HepG2 (cell line): ENCODE measurements around the gene NDUFS5. TPM values are rescaled to one million over a fixed set of nuclear protein-coding genes. Genes with fewer than 3 reads are reported as not detected.

Experiments
- ATAC-seq: fragments of 200-7000 bp; cut with Tn5 transposase; 3 replicates; pipeline ENCODE4 v1.9.1; 2020; ENCODE audit warnings: mild to moderate bottlenecking, moderate library complexity
- BruUV-seq: library from RNA; stranded (reverse); fragments of 400-500 nt; replicated peaks from 2 replicates; lab custom pipeline; 2021; lab: Mats Ljungman, UMichigan
- CTCF ChIA-PET: fragments of 300-600 bp; formaldehyde crosslinking; extraction: SDS; loops from one replicate; lab custom pipeline; 2021; ENCODE audit warnings: low total read pairs, inconsistent platforms, low intra/inter-chr PET ratio; lab: Yijun Ruan, JAX
- POLR2A ChIA-PET: fragments of 350-600 bp; sonication (Branson Sonifier 250); formaldehyde crosslinking; loops from one replicate; lab custom pipeline; 2020; ENCODE audit warnings: antibody characterized with exemption, inconsistent platforms; lab: Yijun Ruan, JAX
- DNase-seq: peaks from one replicate; pipeline ENCODE4 v3.0.0-alpha.2; 2015; ENCODE audit warnings: low spot score
- FAIRE-seq: peaks from 3 replicates; lab custom pipeline; 2011; peaks lifted over from hg19 to GRCh38; lab: Jason Lieb, UNC
- H2AFZ ChIP-seq: one replicate; pipeline ENCODE4 v1.6.1; 2011; ENCODE audit warnings: low read length, inconsistent platforms
- H3K27ac ChIP-seq: fragments of 300-600 bp; 3 replicates; pipeline ENCODE4 v1.8.0; 2011; ENCODE audit warnings: mixed run types, mild to moderate bottlenecking, mixed read lengths, low read length, inconsistent platforms; ENCODE audit not compliant: insufficient read depth; ENCODE audit errors: extremely low read length
- H3K27me3 ChIP-seq, 2 experiments: fragments of 200-600 bp in 1 of 2; 2 replicates in 1 of 2; 3 replicates in 1 of 2; pipeline versions ENCODE4 v1.6.0 to v1.8.0; 2011; ENCODE audit warnings: low read length in 2 of 2, mild to moderate bottlenecking in 2 of 2, moderate library complexity in 2 of 2, inconsistent platforms in 1 of 2; ENCODE audit not compliant: insufficient read depth in 2 of 2, control insufficient read depth in 1 of 2
- H3K36me3 ChIP-seq, 2 experiments: fragments of 200-600 bp in 1 of 2; replicated peaks in 1 of 2; 2 replicates in 1 of 2; 3 replicates in 1 of 2; pipeline versions ENCODE4 v1.5.1 to v1.8.0; 2011; ENCODE audit warnings: low read length in 2 of 2, inconsistent platforms in 1 of 2; ENCODE audit not compliant: insufficient read depth in 2 of 2, control insufficient read depth in 1 of 2
- H3K4me1 ChIP-seq: 2 replicates; pipeline ENCODE4 v1.5.1; 2012; ENCODE audit warnings: low read length, inconsistent platforms; ENCODE audit not compliant: insufficient read depth
- H3K4me2 ChIP-seq: 2 replicates; pipeline ENCODE4 v1.6.0; 2011; ENCODE audit warnings: low read depth, low read length, inconsistent platforms
- H3K4me3 ChIP-seq, 3 experiments: fragments of 200-600 bp in 1 of 3; sonication (generic), shearing (Covaris generic) in 1 of 3; replicated peaks in 1 of 3; 2 replicates each; pipeline ENCODE4 v1.5.1; 2011 to 2016; ENCODE audit warnings: low read length in 3 of 3, inconsistent platforms in 2 of 3, low read depth in 2 of 3, mild to moderate bottlenecking in 2 of 3, control low read depth in 1 of 3, mixed read lengths in 1 of 3; ENCODE audit not compliant: insufficient read depth in 1 of 3
- H3K79me2 ChIP-seq: one replicate; pipeline ENCODE4 v1.6.1; 2011; ENCODE audit warnings: low read length, inconsistent platforms; ENCODE audit not compliant: insufficient read depth
- H3K9ac ChIP-seq: 2 replicates; pipeline ENCODE4 v1.6.0; 2011; ENCODE audit warnings: mild to moderate bottlenecking, low read depth, low read length, inconsistent platforms; ENCODE audit not compliant: insufficient read depth
- H3K9me3 ChIP-seq: 2 replicates; pipeline ENCODE4 v1.5.1; 2012; ENCODE audit warnings: mild to moderate bottlenecking, low read length
- H4K20me1 ChIP-seq: 2 replicates; pipeline ENCODE4 v1.6.0; 2011; ENCODE audit warnings: inconsistent platforms, mild to moderate bottlenecking, low read length, moderate library complexity; ENCODE audit not compliant: insufficient read depth
- KDM2A ChIP-seq: sonication (generic); formaldehyde crosslinking; IDR thresholded peaks from 2 replicates; pipeline ENCODE4 v1.4.0; 2020; ENCODE audit warnings: low read depth, missing genetic modification reagents, borderline replicate concordance
- RFX5 ChIP-seq: IDR thresholded peaks from 2 replicates; pipeline ENCODE4 v1.6.1; 2011; ENCODE audit warnings: low read depth, low read length, improper control_type of control experiment
- ZBTB14 ChIP-seq: sonication (generic); formaldehyde crosslinking; IDR thresholded peaks from 2 replicates; pipeline ENCODE4 v1.4.0; 2020; ENCODE audit warnings: missing genetic modification reagents
- ZBTB40 ChIP-seq, 2 experiments: fragments of 450-650 bp in 1 of 2; sonication (generic) in 1 of 2; formaldehyde crosslinking in 1 of 2; IDR thresholded peaks; 2 replicates each; pipeline versions ENCODE4 v1.6.1 to v1.8.0; 2016 to 2022; ENCODE audit warnings: antibody characterized with exemption in 1 of 2, mild to moderate bottlenecking in 1 of 2, missing genetic modification reagents in 1 of 2
- WGBS: methylation state at CpG from one replicate; pipeline ENCODE4 v1.1.6; 2017; ENCODE audit warnings: low lambda C conversion rate; 5-methylcytosine and 5-hydroxymethylcytosine counted together
- in situ Hi-C: cut with HindIII; loops from 2 replicates; pipeline ENCODE4 v1.10.0; 2017; ENCODE audit warnings: low pct_unique_long_range_greater_than_20kb; ENCODE audit not compliant: extremely low pct_ligation_motif_present
- intact Hi-C: fragments of 100-400 bp; cut with micrococcal nuclease; formaldehyde crosslinking; loops from one replicate; pipeline ENCODE4 v1.10.0; 2022; ENCODE audit not compliant: unreplicated experiment
- polyA plus RNA-seq, 8 experiments: library from polyadenylated mRNA; depleted of rRNA in 3 of 8; stranded (reverse) in 7 of 8; unstranded in 1 of 8; fragments of >200 nt; fragmentation: Illumina TruSeq in 4 of 8; extraction: Trizol in 4 of 8; gene quantifications; 2 replicates each; pipeline versions ENCODE4 v1.2.1 to v1.2.3, GENCODE V29; 2011 to 2016; ENCODE audit warnings: low read depth in 4 of 8, missing spikeins in 1 of 8, mixed read lengths in 1 of 8; ENCODE audit not compliant: insufficient read depth in 1 of 8
- total RNA-seq, 5 experiments: library from RNA; depleted of rRNA; stranded (reverse); fragments of >200 nt; fragmentation: Illumina TruSeq; extraction: Trizol; gene quantifications; 2 replicates each; pipeline ENCODE4 v1.2.3, GENCODE V29; 2016; ENCODE audit warnings: low read depth in 1 of 5

Gene NDUFS5
- total and polyA plus RNA-seq, 2 of the 13 experiments (the other 11 are each of a cell fraction or from before 2014, with no cell fraction given) = 263 to 466 TPM

GRCh38 chr1:39082010-39082799 is 56.1 kb downstream of the NDUFS5 start:
- ATAC-seq (peak; percentile 14), DNase-seq (no peak), FAIRE-seq (no peak)
- no peak overlapping the region for H2AFZ ChIP-seq
- intact Hi-C loops = no loop called here
- H3K9me3 ChIP-seq = no peaks in the 10 kb centered on the region
- peak overlapping the region; percentile 60 to 74 (median 72) for H3K4me3 ChIP-seq
- no TSS peak for BruUV-seq
- H3K27me3 ChIP-seq = peaks cover 1 to 19% of the 10 kb centered on the region in 2 experiments
- CTCF ChIA-PET = no interaction called here
- in situ Hi-C loops = loop anchor here (25.0 kb wide), 1 partner anchor 455 kb away; no protein-coding TSS in a partner anchor
- peaks cover 16% of the 10 kb centered on the region for H3K4me1 ChIP-seq
- H3K27ac ChIP-seq = no peak overlapping the region
- H4K20me1 ChIP-seq = no peaks in the 10 kb centered on the region
- peak overlapping the region; percentile 8; the same call in 1 of the 2 replicates for H3K9ac ChIP-seq
- 16% methylated on average over 22 of the region's 29 CpGs for WGBS
- peak overlapping the region; percentile 74 for H3K4me2 ChIP-seq
- TF ChIP-seq KDM2A (0 out of 2 replicates have a peak, but pooled peaks have one; percentile 12), ZBTB14 (CRISPR knock-in tag) (peak; percentile 2; the same call in 1 of the 2 replicates), ZBTB40 (IDR thresholded peaks at IDR 0.05) (no peak), ZBTB40 (CRISPR knock-in tag; IDR thresholded peaks at IDR 0.05) (0 out of 2 replicates have a peak, but pooled peaks have one; percentile 27), RFX5 (no peak)
- TF ChIP-seq, all 625 proteins: peak for 3
- Histone ChIP-seq H3K36me3 (no peaks in the 10 kb centered on the region), H3K79me2 (no peaks in the 10 kb centered on the region)
- POLR2A ChIA-PET = interaction anchor here (1.1 kb wide), 1 partner anchor 57 kb away, joined by 3 read pairs; no protein-coding TSS in a partner anchor
